HG03439 (cell line): ENCODE data around the gene UCN2.

Experiments used
- ATAC-seq: cut with Tn5 transposase; IDR thresholded peaks from one replicate; pipeline ENCODE4 v1.9.1; 2021; ENCODE audit warnings: mild to moderate bottlenecking, moderate library complexity; ENCODE audit not compliant: unreplicated experiment

The UCN2 gene

DNA sequence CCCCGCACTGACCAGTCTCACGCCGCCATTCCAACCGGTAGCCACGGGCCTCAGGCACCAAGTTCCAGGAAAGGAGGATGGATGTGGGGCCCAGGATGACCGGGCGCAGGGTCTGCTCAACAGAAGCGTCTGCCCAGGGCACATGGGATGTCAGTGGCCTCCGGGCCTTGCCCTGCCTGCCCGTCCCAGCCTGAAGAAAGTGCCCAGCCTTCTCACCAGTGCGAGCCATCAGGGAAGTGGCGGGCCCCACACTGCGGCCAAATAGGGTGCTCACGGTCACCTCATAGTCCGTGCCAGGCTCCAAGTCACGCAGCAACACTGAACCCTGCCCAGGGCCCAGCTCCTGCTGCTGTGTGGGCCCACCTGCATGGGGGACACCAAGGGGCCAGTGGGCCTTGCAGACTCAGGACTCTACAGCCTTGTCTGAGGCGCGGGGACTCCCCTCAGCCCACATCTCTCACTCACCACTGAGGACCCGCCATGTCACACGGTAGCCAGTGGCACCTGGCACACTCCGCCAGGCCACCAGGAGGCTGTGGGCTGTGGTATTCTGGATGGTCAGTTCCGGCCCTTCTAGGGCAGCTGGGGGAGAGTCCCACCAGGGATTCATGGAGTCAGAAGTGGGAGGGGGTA, 28.4 kb upstream of the UCN2 start:
- no peak for ATAC-seq

DNA sequence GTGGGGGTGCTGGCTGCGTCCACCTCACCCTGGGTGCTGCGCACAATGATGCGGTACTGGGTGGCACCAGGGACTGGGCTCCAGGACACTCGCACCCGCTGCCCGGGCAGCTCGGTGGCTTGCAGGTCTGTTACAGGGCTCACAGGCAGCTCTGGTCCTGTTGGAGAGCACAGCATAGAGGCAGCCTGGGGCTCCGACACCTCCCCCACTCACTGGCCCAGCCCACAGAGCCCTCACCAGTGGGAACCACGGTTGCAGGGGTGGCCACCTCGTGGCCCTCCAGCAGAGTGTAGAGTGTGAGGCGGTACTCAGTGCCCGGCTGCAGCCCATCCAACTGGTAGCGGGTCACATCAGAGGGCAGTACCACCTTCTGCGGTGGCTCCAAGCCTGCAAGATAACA, 27.9 kb upstream of the UCN2 start:
- ATAC-seq, result no peak

- no peak for ATAC-seq
These were observed 24.6 kb upstream of the UCN2 start for GRCh38 chr3:48588230-48588629.

DNA sequence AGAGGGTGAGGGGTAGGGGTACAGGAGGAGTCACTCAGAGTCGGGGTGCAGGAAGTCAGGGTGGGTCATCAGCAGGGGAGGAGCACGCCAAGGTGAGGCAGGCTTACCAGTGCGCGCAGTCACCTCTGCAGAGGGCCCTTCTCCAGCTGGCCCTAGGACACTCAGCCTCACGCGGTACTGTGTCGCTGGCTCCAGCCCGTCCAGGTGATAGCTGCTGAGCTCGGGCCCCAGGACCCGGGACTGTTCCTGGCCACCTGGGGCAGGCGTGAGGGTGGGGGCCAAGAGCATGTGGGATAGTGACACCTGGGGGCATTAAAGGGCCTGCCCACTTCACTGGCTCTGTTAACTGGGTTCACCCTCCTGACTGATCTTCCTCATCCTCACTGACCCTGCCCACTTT, 24.1 kb upstream of the UCN2 start:
- no peak for ATAC-seq

DNA sequence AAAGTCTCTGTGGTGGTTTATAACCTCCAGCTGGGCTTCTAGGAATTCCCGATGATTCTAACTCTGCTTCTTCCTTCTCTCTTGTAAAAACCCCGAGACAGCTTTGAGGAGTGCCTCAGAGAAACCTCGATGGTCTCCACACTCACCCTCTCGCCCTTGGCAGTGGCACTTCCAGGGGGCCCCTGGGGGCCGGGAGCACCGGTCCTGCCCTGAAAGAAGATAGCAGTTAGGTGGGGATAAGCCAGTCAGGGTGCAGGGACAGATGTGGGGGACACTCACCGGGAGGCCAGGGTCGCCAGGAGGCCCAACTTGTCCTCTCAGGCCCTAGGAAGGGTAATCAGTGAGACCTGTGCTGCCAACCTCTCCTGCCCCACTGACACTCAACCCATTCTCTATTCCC, 21.8 kb upstream of the UCN2 start:
- no peak for ATAC-seq

- no peak for ATAC-seq
These were observed 21.3 kb upstream of the UCN2 start for GRCh38 chr3:48584836-48585235.

- no peak for ATAC-seq
These were observed 18.3 kb upstream of the UCN2 start for GRCh38 chr3:48581621-48582481.

- no peak for ATAC-seq
These were observed 13.1 kb upstream of the UCN2 start for GRCh38 chr3:48576647-48577046.

GRCh38 chr3:48575366-48575765, 11.8 kb upstream of the UCN2 start:
- ATAC-seq, result no peak

DNA sequence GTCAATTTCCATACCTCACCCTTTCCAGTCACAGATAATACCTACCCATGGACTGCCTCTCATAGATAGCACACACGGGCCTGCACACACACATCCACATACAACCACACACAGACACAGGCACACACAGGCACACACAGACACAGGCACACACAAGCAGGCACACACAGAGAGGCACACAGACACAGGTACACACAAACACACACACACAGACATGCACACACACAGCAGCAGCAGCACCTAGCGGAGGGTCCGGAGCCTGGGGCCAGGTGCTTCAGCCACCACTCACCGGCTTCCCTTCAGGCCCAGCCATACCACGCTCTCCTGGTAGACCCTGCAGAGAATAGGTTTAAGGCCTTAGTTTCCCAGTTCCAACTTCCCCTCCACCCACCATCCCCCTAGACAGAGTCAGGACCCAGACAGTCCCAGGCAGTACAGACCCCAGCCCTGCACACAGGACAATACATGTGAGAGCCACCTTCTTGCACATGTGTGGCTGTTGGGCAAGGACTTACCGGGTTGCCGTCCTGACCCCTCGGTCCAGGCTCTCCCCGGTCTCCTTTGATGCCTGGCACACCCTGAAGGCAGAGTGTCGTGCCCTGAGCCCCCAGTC, 10.5 kb upstream of the UCN2 start:
- no peak for ATAC-seq

GRCh38 chr3:48572517-48572916, 8.9 kb upstream of the UCN2 start:
- no peak for ATAC-seq

- no peak for ATAC-seq
These were observed 8.4 kb upstream of the UCN2 start for GRCh38 chr3:48571938-48572337.

DNA sequence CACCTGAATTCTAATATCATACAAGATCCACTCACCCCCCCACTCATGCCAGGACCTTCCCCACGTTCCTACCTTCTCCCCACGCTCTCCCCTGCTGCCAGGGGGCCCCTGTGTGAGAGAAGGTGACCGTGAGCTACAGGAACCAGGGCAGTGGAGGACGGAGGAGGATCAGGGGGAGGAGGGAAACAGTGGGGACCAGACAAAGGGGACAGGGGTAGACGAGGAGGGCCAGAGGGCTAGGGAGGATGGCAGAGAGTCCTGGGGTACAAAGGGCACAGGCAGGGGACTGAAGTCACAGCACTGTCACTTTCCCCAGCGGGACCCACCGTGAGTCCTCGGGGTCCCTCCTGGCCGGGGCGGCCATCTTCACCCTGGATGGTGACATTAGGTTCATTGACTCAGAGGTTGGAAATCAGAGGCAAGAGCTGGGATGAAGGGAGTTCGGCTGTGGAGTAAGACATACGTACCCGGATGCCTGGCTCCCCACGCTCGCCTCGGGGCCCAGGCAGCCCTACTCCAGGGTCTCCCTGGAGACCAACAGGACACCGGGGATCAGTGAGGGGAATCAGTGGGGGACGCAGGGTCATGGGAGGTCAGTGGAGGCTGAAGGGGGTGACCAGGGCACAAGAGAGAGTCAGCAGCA, 6.3 kb upstream of the UCN2 start:
- no peak for ATAC-seq

GRCh38 chr3:48569400-48569799, 5.8 kb upstream of the UCN2 start:
- no peak for ATAC-seq

- no peak for ATAC-seq
These were observed 4.9 kb upstream of the UCN2 start for GRCh38 chr3:48568476-48568875.

- ATAC-seq, result no peak
These were observed 3.9 kb upstream of the UCN2 start for GRCh38 chr3:48567500-48567899.

DNA sequence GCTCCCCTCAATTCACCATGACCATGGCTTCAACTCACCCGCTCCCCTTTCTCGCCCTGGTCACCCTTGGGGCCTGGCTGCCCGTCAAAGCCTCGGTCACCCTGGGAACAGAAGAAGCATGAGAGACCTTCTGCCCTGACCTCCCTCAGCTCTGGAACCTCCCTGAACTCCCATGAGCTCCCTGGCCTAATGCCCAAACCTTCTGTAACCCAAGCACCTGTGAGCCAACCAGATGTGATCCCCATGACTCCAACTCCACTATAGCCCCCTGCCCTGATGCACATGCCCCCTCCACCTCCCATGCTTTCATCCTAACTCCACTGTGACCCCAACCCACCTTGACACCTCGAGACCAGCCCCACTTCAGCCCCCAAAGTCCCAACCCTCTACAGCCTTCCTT, 3.5 kb upstream of the UCN2 start:
- ATAC-seq, result no peak

- ATAC-seq, result no peak
These were observed 2.8 kb upstream of the UCN2 start for GRCh38 chr3:48566401-48566760.

DNA sequence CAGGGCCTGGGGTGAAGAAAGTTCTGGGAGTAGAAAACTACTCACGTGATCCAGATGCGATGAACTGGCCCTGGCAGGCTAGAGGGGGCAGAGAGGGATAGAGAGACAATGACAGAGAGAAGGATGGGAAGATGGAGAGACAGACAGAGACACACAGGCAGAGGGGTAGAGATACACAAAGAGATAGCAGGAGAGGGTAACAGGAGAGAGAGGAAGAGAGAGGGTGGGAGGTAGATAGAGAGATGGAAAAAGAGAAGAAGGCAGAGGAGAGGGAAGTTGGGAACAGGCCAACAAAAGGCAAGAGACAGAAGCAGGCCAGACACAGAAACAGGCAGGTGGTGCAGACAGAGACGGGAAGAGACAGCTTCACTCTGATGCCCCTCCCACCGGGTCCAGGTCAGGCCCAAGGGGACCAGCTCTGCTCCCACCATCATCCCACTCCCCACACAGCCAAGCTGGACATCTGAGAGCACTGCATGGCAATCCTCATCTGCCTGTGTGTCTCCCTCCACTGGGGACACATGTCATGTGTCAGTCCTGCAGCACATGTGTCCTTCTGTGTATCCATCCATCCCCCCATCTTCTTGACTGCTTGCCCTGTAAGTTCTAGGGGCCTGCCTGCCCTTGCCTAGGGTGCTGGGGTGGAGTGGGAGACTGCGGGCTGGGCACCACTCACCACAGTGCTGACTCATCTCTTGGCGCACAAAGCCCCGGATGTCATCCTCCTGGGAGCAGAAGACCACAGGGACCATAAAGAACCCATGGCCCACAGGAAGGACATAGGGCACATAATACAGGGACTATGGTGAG, 2.2 kb upstream of the UCN2 start:
- no peak for ATAC-seq

GRCh38 chr3:48565186-48565585, 1.6 kb upstream of the UCN2 start:
- ATAC-seq, result no peak

GRCh38 chr3:48564667-48565066, 1.1 kb upstream of the UCN2 start:
- no peak for ATAC-seq
